Measurements from ENCODE around the gene ZNF525.

DNA sequence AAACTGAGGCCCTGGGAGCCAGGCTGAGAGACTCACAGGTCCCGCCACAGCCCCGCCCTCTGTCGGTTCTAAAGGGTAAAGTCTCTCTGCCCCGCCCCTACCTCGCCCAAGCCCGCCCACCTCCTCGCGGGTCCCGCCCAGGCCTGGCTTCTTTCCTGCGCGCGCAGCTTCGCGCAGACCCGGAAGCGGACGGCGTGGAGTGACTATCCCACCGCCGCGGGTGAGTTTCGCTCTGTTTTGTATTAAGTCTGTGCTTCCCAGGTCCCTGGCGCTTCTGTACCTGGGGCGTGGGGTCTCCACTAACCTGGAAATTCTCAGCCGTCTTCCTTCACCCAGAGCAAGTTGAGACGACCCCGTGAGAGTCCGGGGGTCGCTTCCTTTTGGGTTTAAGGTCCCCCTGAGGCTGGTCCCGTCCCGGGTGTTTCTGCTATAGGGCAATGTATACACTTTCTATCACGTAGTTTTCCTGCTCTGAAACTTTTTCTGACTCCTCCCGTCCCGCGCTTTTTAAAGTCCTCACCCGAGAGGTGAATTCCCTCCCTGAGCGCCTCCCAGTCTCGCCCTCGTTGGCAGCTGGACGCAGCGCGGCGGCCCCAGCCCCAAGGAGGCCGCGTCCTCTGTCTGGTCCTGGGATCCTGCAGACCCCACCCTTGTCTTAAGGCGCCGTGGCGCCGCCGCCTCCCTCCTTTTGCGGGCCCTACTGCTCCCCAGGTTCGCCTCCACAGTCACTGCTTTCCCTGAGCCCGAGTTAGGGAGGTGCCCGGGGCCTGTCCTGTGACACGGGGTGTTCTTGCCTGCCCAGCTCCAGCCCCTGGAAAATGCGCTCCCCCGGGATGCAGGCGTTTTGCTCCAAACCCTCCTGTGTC is 29.7 kb downstream of the ZNF525 start, which contains the start of gene ZNF765:
- TF ChIP-seq, protein P1, sequence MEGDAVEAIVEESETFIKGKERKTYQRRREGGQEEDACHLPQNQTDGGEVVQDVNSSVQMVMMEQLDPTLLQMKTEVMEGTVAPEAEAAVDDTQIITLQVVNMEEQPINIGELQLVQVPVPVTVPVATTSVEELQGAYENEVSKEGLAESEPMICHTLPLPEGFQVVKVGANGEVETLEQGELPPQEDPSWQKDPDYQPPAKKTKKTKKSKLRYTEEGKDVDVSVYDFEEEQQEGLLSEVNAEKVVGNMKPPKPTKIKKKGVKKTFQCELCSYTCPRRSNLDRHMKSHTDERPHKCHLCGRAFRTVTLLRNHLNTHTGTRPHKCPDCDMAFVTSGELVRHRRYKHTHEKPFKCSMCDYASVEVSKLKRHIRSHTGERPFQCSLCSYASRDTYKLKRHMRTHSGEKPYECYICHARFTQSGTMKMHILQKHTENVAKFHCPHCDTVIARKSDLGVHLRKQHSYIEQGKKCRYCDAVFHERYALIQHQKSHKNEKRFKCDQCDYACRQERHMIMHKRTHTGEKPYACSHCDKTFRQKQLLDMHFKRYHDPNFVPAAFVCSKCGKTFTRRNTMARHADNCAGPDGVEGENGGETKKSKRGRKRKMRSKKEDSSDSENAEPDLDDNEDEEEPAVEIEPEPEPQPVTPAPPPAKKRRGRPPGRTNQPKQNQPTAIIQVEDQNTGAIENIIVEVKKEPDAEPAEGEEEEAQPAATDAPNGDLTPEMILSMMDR (optimal IDR thresholded peaks at IDR 0.05 in 1 of 3, IDR thresholded peaks at IDR 0.05 in 1 of 3, conservative IDR thresholded peaks at IDR 0.05 in 1 of 3; ENCODE audit: extremely low read depth in 1 of 3, insufficient read depth in 2 of 3, low read length in 3 of 3) = peak; percentile 13 to 58 (median 34)
- TF ChIP-seq EZH2 (IDR thresholded peaks at IDR 0.05; ENCODE audit: low read length) = no peak

All from keratinocyte (primary cell).